Uterus (tissue), 2 donors: ENCODE measurements around the gene HID1.

Experiments
- CTCF ChIP-seq, 4 experiments: fragments of 200-600 bp in 2 of 4; fragments of 450-650 bp in 2 of 4; sonication (generic) in 2 of 4; IDR thresholded peaks; one replicate each; pipeline ENCODE4 v1.5.1; 2016 to 2019; ENCODE audit warnings: antibody characterized with exemption in 4 of 4, mild to moderate bottlenecking in 2 of 4, moderate library complexity in 1 of 4
- POLR2A ChIP-seq, 2 donors: fragments of 450-650 bp; IDR thresholded peaks; one replicate each; pipeline ENCODE4 v1.6.1; 2016; ENCODE audit warnings: antibody characterized with exemption in 2 of 2, mild to moderate bottlenecking in 1 of 2, moderate library complexity in 1 of 2

GRCh38 chr17:74922694-74923537, 49.6 kb downstream of the HID1 start, which contains the start of gene USH1G:
- TF ChIP-seq CTCF (IDR thresholded peaks at IDR 0.05), result no peak
- no peak for TF ChIP-seq POLR2A (IDR thresholded peaks at IDR 0.05)
